HG03280 (cell line): ENCODE results near the gene NFU1.
"Not testable (repeated sequence)": the region's sequence is repeated elsewhere in the genome, so short reads cannot be mapped to it uniquely, and the experiment has no call there.

Experiments
- ATAC-seq: cut with Tn5 transposase; IDR thresholded peaks from one replicate; pipeline ENCODE4 v1.9.1; 2021; ENCODE audit warnings: mild to moderate bottlenecking, moderate library complexity; ENCODE audit not compliant: unreplicated experiment

The NFU1 gene

DNA sequence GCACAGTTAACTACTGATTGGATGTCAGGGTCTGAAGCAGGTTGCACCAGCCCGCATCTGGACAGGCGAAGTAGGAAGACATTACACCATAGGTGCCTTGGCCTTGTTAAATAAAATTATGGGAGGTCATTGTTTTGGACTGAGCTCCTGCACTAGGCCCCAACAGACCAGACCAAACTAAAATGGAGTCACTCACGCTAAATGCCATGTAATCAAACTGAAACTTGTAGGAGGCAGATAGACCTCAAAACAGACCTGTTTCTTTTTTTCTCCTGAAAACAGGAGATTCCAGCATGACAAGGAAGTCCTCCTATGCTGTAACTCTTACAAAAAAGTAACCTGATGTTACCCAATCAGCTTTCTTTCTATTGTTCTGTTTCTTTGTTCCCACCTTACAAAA is 15.5 kb upstream of the NFU1 start:
- ATAC-seq = no peak

DNA sequence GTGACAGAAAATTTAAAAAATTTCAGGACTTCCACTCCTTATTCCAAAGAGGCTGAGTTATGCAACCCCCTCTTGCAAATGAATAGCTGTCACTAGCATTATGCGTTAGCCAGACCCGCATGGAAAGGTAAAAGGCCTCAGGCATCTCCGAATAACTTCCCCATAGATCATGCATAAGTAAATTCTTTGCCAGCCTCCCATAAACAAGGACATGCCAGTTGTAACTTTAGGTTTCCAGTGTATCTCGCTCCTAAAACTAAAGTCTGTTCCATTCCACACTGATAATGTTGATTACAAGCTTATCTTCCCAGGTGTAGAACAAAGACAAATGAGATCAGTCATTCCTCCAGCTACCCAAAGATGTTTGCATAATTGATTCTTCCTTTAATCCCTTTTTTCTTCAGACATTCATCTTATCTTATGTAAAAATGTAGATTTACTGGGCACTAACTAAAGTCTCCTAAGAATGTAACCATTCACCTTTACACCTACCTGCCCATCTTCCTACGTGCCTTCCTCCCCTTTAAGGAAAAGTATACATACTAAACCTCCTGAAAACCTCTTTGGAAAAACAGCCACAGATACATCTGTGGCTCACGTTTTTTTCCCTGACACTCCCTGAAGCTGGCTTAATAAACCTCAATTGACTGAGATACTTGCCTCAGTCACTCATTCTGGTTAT is 13.6 kb upstream of the NFU1 start:
- ATAC-seq = no peak

DNA sequence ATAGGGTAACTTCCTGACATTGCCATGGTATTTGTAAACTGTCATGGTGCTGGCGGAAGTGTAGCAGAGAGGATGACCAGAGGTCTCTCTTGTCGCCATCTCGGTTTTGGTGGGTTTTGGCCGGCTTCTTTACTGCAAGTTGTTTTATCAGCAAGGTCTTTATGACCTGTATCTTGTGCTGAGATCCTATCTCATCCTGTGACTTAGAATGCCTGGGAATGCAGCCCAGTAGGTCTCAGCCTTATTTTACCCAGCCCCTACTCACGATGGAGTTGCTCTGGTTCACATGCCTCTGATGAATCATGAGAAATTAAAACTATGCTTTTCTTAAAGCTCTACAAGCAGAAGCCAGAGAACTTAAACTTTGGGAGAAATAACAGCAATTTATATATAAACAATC is 12.7 kb upstream of the NFU1 start:
- ATAC-seq = no peak

DNA sequence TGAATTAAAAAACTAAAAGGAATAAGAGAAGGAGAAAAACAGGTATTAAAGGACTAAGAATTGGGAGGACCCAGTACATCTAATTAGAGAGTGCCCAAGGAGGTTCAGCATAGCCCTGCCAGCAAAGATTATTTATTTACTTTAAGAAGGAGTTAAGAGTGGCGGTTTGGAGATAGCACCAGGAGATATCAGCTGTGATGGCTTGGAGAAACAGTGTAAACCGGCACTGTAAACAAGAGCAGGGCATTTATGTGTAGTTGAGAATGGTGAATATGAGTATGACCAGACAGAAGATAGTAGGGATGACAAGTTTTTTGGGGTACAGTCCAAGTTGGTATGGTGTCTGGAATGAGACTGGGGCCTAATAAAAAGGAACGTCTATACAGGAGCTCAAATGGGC is 6.4 kb upstream of the NFU1 start:
- not testable (repeated sequence) for ATAC-seq

DNA sequence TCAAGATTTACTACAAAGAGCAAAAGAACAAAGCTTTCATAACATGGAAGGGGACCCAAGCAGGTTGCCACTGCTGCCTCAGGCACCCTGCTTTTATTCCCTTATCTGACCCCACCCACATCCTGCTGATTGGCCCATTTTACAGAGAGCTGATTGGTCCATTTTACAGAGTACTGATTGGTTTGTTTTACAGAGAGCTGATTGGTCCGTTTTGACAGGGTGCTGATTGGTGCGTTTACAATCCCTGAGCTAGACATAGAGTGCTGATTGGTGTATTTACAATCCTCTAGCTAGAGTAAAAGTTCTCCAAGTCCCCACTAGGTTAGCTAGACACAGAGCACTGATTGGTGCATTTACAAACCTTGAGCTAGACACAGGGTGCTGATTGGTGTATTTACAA is 2.3 kb upstream of the NFU1 start:
- ATAC-seq = not testable (repeated sequence)

DNA sequence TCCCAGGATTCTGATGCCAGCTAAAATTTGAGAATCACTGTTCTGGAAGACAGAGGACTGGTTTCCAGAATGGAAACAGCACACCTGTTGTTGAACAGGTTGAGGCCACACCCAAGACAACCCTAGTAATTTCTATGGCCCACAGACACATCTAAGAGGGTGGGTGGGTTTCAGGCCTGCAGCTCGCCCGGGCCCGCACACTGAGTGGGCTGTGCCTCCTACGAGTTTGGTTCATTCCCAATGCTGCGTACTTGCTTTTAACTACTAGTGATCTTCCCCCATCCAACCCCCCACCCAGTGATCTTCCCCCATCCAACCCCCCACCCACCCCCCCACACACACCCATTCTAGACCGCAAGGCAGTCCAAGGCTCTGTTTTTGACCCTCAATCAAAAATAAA is 1.3 kb upstream of the NFU1 start:
- ATAC-seq = no peak

DNA sequence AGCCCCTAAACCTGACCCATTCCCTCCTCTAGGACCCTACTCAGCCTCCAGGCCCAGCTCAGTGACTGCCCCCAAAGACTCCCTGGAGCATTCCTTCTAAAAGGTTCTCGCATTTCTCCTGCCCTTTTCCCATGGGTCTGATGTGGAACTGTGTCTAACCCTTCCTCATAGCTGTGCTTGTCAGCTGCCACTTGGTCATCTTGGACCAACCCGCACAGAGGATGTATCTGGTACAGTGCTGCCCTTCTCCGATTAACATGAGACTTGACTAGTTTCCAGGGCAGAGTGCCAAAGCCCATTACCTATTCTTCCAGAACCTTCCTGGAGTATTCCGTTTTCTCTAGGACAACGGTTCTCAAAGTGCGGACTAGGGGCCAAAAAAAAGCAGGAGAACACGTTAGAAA is 518 bp upstream of the NFU1 start:
- peak; percentile 2 for ATAC-seq

DNA sequence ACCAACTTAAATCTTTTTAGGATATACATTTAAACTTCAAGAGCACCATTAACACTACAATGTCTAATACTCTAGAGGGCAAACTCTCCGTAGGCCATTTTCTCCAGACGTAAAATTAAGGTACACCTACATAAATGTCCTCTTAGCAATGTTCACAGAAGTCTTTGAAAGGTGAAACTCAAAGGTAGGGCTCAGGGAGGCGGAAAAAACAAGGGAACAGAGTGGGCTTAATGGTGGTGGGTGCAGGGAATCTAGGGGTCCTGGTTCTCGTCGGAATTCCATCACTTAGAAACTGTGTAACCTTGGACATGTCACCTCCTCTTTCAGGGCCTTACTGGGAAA is 668 bp downstream of the NFU1 start:
- ATAC-seq = peak; percentile 2

DNA sequence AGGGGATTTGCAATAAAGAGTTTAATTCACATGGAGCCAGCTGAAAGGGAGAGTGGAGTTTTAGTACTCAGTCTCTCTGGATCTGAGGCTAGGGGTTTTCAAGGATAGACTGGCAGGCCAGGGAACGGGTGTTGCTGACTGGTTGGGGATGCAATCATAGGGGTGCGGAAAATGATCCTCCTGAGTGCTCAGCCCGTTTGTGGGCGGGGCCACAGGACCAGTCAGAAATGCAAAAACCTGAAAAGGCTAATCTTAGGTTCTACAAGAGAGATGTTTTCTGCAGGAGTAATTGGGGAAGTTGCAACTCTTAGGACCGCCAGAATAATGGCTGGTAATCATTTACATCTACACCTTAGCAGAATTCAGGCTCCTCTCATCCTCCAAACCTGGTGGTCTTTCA is 2.5 kb downstream of the NFU1 start:
- no peak for ATAC-seq

DNA sequence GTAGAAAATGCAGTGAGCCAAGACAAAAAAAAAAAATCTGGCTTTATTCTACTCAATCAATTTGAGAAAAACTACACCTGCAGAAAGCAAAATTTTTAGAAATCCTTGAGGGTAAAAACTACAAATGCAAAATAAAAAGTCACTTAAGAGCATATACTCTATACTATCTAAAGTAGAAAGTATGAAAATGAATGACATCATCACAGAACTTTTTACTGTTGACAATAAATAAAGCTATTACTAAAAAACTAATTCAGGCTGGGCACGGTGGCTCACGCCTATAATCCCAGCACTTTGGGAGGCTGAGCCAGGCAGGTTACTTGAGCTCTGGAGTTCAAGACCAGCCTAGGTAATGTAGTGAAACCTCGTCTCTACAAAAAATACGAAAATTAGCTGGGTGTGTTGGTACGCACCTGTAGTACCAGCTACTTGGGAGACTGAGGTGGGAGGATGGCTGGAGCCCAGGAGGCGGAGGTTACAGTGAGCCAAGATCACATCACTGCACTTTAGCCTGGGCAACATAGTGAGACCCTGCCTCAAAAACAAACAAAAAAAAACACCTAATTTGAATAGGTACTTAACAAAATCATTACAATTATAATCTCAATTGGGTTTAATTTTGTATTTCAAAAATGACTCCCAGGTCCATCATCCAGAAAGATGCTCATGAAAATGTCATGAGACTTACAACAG is 7.6 kb downstream of the NFU1 start:
- ATAC-seq = no peak

DNA sequence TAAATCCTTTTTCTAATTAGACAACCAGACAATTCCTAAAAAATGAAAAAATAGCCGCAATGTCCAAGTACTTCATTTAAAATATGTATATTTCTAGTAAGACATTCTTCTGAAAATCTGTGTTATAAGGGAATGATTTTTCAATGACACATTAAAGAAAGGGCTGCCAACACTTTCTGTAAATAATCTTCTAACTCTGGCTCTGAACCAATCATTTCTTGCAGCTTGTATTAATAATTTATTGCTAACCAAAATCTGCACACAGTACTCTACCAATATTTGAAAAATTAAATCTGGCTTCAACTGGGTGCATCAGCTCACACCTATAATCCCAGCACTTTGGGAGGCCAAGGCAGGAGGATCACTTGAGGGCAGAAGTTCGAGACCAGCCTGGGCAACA is 8.3 kb downstream of the NFU1 start:
- ATAC-seq = no peak

DNA sequence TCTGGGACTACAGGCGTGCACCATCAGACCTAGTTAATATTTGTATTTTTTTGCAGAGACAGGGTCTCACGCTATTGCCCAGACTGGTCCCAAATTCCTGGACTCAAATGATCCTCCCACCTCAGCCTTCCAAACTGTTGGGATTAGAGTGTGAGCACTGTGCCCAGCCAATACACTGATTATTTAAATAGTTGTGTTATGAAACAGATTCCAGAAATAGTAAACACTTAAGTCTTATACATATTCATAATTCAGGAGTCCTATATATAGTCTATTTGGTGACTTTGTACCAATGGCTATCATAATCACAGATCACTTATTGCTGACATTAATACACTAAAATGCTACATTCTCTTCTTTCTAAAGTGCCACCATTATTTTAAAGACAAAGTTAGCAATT is 12.8 kb downstream of the NFU1 start:
- no peak for ATAC-seq

DNA sequence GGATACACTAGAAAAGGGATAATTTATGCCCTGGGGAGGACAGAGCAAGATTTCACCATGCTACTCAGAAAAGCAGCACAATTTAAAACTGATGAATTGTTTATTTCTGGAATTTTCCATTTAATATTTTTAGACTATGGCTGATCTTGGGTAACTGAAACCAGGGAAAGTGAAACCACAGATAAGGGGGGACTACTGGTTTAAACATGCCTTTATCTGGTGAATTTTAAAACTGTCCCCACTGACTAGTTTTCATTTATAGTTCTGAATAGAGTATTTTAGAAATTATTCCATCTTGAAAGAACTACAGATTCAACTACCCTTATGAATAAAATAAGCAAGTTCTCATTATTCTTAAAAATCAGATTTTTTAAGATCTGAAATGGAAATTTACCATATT is 15.0 kb downstream of the NFU1 start:
- no peak for ATAC-seq

DNA sequence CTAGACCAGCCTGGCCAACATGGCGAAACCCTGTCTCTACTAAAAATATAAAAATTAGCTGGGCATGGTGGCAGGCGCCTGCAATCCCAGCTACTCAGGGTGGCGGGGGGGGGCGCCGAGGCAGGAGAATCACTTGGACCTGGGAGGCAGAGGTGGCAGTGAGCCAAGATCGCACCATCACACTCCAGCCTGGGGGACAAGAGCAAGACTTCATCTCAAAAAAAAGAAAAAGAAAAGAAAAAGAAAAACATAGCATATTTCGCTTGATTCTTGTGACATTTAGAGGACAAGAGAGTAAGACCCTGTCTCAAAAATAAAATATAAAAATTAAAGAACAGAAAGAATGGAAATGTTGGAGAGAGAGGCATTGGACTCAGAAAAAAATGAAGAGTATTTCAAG is 18.1 kb downstream of the NFU1 start:
- not testable (repeated sequence) for ATAC-seq

DNA sequence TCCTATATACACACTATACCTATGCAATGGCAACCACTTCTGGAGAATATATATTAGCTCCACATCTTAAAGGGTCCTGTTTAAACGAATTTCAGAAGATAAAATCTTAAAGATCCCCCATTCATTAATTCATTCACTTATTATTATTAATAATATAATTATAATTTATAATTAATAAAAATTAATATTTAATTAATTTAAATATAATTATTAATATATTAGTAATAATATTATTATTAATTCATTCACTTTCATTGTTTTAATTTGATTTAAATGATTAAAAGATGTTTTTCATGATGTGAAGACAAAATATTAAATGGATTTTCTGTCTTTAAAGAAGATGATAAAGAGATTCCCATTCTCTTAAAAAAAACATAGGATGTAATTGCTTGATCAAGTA is 21.1 kb downstream of the NFU1 start:
- ATAC-seq = no peak

DNA sequence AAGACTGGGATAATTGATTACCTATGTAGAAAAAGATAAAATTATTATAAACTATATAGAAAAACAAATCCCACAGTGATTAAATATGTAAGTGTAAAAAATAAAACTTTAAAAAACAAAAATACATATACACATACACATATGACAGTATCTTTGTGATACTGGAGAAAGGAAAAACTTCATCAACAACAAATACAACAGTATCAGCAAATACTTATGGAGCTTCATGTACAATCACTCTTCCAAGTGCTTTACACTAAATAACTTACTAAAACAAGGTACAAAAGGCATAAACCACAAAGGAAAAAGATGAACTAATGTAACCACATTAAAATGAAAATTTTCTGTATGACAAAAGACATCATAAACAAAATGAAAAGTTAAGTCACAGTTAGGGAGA is 26.1 kb downstream of the NFU1 start:
- no peak for ATAC-seq

DNA sequence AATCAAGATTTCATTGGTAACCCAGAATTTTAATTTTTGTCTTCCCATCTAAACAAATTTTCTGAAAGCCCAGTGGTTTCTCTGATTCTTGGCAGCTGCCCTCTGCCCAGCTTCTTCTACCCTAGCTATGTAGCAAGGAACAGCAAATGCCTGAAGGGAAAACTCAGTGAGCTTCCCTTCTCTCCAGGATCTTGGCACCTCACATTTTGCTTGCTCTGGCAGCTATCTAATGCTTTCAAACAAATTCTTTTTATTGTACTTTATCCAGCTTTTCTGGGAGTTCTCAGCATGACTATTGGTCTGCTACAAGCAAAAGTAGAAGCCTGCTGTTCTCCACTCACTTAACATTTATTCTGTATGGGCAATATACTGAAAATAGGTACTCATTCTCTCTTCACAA is 31.9 kb downstream of the NFU1 start:
- ATAC-seq = no peak

DNA sequence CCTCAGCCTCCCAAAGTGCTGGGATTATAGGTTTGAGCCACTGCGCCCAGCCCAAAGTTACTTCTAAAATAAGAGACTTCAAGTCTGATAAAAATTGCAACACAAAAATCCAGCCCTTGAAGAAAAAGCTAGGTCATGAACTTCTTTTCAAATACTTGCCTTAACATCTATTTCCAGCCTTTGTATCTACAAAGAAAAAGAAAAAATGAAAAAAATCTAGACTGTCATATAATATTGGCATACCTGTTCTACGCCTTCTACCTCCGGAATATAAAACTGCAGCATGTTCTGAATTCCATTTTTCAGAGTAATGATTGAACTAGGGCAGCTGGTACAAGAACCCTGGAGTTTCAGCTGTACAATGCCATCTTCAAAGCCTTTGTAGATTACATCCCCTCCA is 37.1 kb downstream of the NFU1 start:
- ATAC-seq = no peak

DNA sequence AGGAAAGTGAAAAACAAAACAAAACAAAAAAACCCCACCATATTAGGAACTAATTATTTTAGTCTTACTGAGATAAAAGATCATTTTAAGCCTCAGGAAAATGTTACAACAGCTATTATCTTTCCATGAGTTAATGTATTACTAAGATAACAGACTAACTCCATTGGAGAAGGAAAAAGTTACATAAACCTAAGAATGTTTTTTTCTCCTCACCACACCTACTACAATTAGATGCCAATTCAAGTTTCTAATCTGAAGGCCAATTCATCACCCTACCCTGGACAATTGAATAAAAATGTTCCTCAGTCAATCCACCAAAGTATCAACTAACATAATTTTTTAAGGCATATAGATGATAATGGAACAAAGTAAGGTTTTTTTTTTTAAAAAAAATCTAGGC is 40.0 kb downstream of the NFU1 start:
- no peak for ATAC-seq

DNA sequence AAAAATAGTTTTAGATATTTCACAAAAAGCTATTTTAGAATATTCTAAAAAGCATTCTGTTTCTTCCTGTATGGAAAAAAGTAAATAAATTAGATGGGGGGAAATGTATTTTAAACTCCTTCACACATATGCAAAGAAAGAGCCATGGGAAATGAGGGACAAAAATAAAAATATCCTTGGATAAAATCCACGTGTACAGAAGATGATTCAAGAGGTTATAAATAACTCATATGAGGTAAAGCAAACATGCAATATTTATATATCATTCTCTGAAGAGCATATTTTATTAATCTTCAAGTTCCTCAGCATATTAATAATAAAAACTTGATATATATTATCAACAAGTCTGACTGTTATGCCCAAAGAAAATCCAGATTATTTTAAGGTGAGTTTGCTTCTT is 41.4 kb downstream of the NFU1 start:
- ATAC-seq = no peak

DNA sequence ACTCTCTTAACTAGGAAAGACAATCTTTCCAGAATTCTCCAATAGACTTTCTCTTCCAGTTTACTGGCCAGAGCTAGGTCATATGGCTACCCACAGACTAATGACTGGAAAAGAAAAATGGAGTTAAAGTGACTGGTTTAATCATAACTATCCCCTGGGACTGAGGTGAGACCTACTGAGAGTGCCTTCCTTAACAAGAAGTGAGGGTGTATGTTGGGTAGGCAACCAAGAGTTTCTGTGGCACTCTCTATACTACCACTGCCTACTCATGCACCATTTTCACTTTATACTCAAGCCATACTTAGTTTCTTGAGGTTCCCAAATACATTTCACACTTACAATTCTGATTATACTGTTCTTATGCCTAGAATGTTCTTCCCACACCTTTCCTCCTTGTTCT is 43.3 kb downstream of the NFU1 start:
- no peak for ATAC-seq

DNA sequence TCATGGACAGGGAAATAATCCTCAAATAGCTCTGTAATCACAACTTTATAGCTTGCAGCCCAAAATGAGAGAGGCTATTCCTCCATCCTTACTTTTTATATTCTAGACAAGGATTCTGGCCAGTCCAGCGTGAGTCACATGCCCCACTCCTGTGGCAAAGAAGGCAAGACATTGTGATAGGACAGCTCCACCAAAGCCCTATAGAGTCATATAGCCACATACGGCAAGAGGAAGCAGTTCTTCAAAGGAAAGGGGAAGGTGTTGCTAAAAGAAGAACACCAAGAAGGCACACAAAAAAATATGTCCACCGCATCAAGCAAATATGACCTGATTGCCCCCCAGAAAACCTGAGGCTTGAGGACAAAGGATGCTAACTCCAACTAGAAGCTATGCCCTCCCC is 46.8 kb downstream of the NFU1 start:
- no peak for ATAC-seq

DNA sequence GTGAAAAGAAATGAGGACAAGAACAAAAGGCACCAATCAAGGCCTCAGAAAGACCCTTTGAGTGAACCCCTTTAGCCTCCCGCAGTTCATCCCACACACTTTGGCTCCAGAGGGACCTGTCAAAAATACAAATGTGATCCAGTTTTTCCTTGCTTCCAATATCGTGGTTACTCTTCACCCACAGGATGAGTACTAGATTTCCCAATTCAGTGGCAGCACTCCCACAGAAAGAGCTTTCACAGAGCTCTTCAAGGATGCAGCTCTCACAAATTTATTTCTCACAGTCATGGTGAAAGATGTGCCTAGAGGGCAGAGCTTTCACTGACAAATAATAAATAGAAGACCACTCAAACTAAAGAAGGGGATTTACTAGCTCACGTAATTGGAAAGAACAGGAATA is 47.2 kb downstream of the NFU1 start:
- no peak for ATAC-seq
